ENCODE results near the gene TMEM178B. TPM values are rescaled to one million over a fixed set of nuclear protein-coding genes. Genes with fewer than 3 reads are reported as not detected.

TMEM178B gene
- total and polyA plus RNA-seq, 10 of the 15 experiments (the other 5 are each of a cell fraction or from before 2014, with no cell fraction given): 0.01 to 1.1 (median 0.04) TPM; not detected in 2

GRCh38 chr7:141351175-141351574, 277.3 kb downstream of the TMEM178B start:
- no peaks in the 10 kb centered on the region for H3K79me2 ChIP-seq (ENCODE audit: control insufficient read depth, insufficient read depth, low read length)
- CTCF ChIA-PET: no interaction called here

More at GRCh38 chr7:141351175-141351574, 277.3 kb downstream of the TMEM178B start:
- ATAC-seq (no peak), FAIRE-seq (no peak), DNase-seq (ENCODE audit: low read depth, low spot score) (no peak)
- Histone ChIP-seq H3K9me3 (replicated peaks; ENCODE audit: control insufficient read depth, insufficient read depth, low read length) (no peaks in the 10 kb centered on the region; the same call in 2 of the 3 replicates), H3K27ac (ENCODE audit: control insufficient read depth, insufficient read depth) (no peak overlapping the region), H4K20me1 (ENCODE audit: control insufficient read depth, insufficient read depth) (no peaks in the 10 kb centered on the region), H3K4me3 (no peak overlapping the region), H3K4me1 (ENCODE audit: control insufficient read depth, insufficient read depth, low read length) (no peaks in the 10 kb centered on the region), H3K36me3 (ENCODE audit: control insufficient read depth in 2 of 2, insufficient read depth in 2 of 2, low read length in 1 of 2) (no peaks in the 10 kb centered on the region), H3K9ac (ENCODE audit: control insufficient read depth, insufficient read depth, low read length) (no peak overlapping the region), H2AFZ (ENCODE audit: control insufficient read depth, low read depth, low read length) (no peak overlapping the region), H3K4me2 (ENCODE audit: control insufficient read depth, insufficient read depth) (no peak overlapping the region), H3K27me3 (replicated peaks in 1 of 2; ENCODE audit: control insufficient read depth in 2 of 2, insufficient read depth in 2 of 2, low read length in 1 of 2) (peaks cover 0 to 8% of the 10 kb centered on the region in 2 experiments; a peak in 2 of 4 replicates)
- ChIA-PET RAD21 (ENCODE audit: unreplicated experiment) (no interaction called here), POLR2A (no interaction called here), SMC1A (ENCODE audit: uncharacterized antibody, unreplicated experiment) (no interaction called here)
- no TSS peak for BruUV-seq (replicated peaks)
- intact Hi-C loops (cut with micrococcal nuclease; ENCODE audit: unreplicated experiment): no loop called here
- TF ChIP-seq, protein P1, sequence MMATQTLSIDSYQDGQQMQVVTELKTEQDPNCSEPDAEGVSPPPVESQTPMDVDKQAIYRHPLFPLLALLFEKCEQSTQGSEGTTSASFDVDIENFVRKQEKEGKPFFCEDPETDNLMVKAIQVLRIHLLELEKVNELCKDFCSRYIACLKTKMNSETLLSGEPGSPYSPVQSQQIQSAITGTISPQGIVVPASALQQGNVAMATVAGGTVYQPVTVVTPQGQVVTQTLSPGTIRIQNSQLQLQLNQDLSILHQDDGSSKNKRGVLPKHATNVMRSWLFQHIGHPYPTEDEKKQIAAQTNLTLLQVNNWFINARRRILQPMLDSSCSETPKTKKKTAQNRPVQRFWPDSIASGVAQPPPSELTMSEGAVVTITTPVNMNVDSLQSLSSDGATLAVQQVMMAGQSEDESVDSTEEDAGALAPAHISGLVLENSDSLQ (IDR thresholded peaks at IDR 0.05): no peak
- TF ChIP-seq HDAC2 (IDR thresholded peaks at IDR 0.05) (no peak), POLR2AphosphoS2 (IDR thresholded peaks at IDR 0.05; ENCODE audit: low read depth, low read length) (no peak), HCFC1 (IDR thresholded peaks at IDR 0.05; ENCODE audit: low read length) (no peak), CUX1 (IDR thresholded peaks at IDR 0.05; ENCODE audit: insufficient replicate concordance, low read depth, low read length) (no peak), MYC (IDR thresholded peaks at IDR 0.05; ENCODE audit: insufficient read depth, insufficient read length, insufficient replicate concordance, low read length, severe bottlenecking) (no peak)
- TF ChIP-seq, protein P2, sequence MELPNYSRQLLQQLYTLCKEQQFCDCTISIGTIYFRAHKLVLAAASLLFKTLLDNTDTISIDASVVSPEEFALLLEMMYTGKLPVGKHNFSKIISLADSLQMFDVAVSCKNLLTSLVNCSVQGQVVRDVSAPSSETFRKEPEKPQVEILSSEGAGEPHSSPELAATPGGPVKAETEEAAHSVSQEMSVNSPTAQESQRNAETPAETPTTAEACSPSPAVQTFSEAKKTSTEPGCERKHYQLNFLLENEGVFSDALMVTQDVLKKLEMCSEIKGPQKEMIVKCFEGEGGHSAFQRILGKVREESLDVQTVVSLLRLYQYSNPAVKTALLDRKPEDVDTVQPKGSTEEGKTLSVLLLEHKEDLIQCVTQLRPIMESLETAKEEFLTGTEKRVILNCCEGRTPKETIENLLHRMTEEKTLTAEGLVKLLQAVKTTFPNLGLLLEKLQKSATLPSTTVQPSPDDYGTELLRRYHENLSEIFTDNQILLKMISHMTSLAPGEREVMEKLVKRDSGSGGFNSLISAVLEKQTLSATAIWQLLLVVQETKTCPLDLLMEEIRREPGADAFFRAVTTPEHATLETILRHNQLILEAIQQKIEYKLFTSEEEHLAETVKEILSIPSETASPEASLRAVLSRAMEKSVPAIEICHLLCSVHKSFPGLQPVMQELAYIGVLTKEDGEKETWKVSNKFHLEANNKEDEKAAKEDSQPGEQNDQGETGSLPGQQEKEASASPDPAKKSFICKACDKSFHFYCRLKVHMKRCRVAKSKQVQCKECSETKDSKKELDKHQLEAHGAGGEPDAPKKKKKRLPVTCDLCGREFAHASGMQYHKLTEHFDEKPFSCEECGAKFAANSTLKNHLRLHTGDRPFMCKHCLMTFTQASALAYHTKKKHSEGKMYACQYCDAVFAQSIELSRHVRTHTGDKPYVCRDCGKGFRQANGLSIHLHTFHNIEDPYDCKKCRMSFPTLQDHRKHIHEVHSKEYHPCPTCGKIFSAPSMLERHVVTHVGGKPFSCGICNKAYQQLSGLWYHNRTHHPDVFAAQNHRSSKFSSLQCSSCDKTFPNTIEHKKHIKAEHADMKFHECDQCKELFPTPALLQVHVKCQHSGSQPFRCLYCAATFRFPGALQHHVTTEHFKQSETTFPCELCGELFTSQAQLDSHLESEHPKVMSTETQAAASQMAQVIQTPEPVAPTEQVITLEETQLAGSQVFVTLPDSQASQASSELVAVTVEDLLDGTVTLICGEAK (IDR thresholded peaks at IDR 0.05; ENCODE audit: borderline replicate concordance): no peak
- TF ChIP-seq, protein P3, sequence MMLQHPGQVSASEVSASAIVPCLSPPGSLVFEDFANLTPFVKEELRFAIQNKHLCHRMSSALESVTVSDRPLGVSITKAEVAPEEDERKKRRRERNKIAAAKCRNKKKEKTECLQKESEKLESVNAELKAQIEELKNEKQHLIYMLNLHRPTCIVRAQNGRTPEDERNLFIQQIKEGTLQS (IDR thresholded peaks at IDR 0.05; ENCODE audit: borderline replicate concordance, extremely low read depth, low read depth, low read length): no peak
- in situ Hi-C loops (cut with MboI): no loop called here
- WGBS (ENCODE audit: insufficient coverage, insufficient replicate concordance, low lambda C conversion rate, missing lambda C conversion rate): 21% methylated on average over 3 of the region's 3 CpGs

All from GM12878 (cell line).